MM.1S (cell line): ENCODE results near the gene POT1.

Experiments
- EZH2 ChIP-seq: fragments of 300-600 bp; sonication (generic); optimal IDR thresholded peaks from 2 replicates; pipeline ENCODE3; 2017; ENCODE audit warnings: low read depth, mild to moderate bottlenecking, antibody characterized with exemption, low read length, mixed read lengths
- EZH2phosphoT487 ChIP-seq: fragments of 300-600 bp; sonication (generic); IDR thresholded peaks from 2 replicates; pipeline ENCODE4 v1.6.1; 2018; ENCODE audit warnings: antibody characterized with exemption, low read length
- TF ChIP-seq, protein P1 (sequence below): fragments of 300-600 bp; sonication (generic); IDR thresholded peaks from 2 replicates; pipeline ENCODE4 v1.5.1; 2016; ENCODE audit warnings: antibody characterized with exemption, low read length, mixed read lengths

DNA sequence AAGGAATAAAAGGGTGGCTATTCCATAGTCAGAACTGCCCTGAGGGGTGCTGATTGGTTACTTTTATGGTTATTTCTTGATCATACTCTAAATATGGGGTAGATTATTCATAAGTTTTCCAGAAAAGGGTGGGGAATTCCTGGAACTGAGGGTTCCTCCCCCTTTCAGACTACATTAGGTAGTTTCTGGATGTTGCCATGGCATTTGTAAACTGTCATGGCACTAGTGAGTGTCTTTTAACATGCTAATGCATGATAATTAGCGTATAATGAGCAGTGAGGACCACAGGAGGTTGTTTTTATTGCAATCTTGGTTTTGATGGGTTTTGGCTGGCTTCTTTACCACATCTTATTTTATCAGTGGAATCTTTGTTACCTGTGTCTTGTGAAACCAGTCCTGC, 26.5 kb upstream of the POT1 start:
- TF ChIP-seq, protein P1, sequence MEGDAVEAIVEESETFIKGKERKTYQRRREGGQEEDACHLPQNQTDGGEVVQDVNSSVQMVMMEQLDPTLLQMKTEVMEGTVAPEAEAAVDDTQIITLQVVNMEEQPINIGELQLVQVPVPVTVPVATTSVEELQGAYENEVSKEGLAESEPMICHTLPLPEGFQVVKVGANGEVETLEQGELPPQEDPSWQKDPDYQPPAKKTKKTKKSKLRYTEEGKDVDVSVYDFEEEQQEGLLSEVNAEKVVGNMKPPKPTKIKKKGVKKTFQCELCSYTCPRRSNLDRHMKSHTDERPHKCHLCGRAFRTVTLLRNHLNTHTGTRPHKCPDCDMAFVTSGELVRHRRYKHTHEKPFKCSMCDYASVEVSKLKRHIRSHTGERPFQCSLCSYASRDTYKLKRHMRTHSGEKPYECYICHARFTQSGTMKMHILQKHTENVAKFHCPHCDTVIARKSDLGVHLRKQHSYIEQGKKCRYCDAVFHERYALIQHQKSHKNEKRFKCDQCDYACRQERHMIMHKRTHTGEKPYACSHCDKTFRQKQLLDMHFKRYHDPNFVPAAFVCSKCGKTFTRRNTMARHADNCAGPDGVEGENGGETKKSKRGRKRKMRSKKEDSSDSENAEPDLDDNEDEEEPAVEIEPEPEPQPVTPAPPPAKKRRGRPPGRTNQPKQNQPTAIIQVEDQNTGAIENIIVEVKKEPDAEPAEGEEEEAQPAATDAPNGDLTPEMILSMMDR = no peak
- no peak for TF ChIP-seq EZH2
- TF ChIP-seq EZH2phosphoT487 = no peak
